ENCODE results near the gene CNTNAP5.

CNTNAP5 gene

GRCh38 chr2:124570872-124571271 is 545.8 kb downstream of the CNTNAP5 start:
- no peak for DNase-seq

DNA sequence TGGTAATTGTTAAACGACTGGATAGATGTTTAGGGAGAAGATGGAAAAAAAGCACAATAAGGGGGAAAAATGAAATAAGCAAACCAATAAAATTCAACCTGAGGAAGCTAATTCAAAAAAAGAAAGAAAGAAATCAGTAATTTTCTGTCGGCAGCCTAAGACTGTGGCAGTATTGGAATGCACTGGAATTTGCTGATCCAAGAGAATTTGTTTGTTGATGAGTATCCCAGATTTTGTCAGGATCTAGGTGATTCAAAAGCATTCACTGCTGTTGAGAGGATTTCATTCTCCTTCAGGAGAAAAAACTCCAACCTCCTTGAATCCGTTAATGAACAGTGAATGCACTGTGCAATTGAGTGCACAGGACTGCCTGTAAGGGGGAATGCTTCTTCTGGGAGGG is 546.7 kb downstream of the CNTNAP5 start:
- DNase-seq = no peak

GRCh38 chr2:124572934-124573634 is 548.0 kb downstream of the CNTNAP5 start:
- DNase-seq = no peak

- DNase-seq = no peak
Observed at GRCh38 chr2:124575497-124575896, 550.4 kb downstream of the CNTNAP5 start.

GRCh38 chr2:124580263-124580662 is 555.2 kb downstream of the CNTNAP5 start:
- DNase-seq = no peak

DNA sequence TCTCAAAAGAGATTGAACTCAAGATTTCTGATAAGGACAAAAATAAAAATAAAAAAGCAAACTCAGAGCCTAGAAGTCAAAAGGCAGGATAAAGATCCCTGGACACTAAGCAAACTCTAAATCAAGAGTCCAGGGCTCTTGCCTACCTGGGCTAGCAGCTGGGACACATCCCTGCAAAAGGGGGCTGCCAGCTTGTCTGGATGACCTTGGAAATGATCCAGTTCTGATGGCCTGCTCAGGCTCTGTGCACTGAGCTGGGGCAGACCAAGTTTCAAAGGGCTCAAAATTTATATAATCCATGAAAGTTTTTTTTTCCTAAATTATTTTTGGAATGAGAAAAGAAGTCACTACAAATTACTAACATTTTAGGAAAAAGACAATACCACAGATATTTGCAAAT is 557.3 kb downstream of the CNTNAP5 start:
- DNase-seq = no peak

DNA sequence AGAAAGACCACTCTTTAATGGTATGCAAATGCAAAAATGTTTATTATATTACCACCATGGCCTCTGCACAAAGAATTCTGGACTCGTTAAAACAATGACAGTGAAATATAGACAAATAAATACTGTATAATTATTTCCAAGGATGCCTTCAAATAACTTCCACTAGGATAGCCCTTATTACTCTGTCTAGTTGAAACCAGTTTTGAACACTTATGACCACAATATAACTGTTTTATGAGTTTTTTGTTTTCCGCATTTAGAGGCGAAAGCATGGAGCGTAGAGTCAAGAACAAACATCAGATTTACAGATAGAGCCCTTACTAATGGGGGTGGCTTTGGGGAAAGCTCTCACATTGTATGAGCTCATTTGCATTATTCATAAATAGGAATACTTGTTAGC is 559.5 kb downstream of the CNTNAP5 start:
- no peak for DNase-seq

GRCh38 chr2:124585277-124585676 is 560.2 kb downstream of the CNTNAP5 start:
- no peak for DNase-seq

- no peak for DNase-seq
Observed at GRCh38 chr2:124586210-124586609, 561.1 kb downstream of the CNTNAP5 start.

DNA sequence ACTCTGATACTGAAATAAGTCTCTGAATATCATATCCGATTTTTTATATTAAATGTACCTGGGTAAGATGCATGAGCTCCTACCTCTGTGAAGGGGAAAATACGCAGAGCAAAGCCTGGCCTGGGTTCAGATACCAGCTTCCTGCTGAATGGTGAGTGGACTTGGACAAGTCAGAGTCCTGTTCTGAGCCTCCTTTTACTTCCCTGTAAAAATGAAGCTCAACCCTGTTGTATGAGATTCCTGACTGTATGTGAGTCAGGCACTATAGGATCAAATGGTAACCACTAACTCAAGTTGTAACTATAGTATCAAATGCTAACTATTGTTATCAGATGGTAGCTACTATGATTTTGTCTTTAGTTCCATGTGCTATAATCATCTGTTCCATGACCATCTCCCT is 561.7 kb downstream of the CNTNAP5 start:
- DNase-seq = no peak

DNA sequence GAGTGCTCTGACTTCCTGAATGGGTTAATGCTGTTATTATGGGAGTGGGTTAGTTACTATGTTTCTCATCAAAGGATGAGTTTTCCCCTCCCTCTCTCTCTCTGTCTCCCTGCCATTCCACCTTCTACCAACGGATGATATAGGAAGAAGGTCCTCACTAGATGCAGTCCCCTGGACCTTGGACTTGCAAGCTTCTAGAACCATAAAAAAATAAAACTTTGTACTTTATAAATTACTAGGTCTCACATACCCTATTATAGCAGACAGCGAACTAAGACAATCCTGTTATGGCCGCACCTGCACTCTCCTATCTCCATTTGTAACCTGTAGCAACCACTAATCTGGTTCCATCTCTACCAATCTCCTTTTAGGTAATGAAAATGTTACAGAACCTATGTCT is 564.9 kb downstream of the CNTNAP5 start:
- no peak for DNase-seq

DNA sequence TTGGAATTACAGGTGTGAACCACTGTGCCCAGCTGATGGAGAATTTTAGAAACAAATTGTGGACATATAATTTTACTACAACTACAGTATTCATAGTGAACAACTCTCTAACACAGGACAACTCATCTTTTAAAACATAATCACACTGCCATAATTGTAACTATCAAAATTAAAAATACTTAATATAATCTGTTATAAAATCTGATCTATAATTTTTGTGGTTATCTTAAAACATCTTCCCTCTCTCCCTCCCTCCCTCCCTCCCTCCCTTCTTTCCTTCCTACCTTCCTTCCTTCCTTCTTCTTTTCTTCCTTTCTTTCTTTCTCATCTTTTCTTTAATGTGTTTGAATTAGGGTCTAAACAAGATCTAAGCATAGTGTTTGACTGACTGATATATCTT is 577.7 kb downstream of the CNTNAP5 start:
- no peak for DNase-seq

DNA sequence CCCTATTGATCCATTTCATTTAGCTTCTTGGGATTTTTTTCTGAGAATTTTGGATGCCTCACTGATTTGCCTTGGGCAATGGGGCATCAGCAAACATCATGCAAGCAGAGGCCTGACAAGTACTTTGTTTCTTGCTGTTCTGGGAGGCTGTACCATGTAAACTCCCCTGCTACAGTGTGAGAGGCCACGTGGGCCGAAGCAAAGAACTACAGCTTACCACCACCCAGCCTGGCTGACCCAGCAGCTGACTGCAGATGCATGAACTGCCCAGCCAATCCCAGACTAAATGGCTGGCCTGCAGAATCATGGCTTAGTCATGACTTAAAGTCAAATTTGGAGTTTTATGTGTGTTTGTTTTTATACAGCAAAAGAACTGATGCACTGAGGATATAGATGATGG is 579.9 kb downstream of the CNTNAP5 start:
- no peak for DNase-seq

- no peak for DNase-seq
Observed at GRCh38 chr2:124607679-124608078, 582.6 kb downstream of the CNTNAP5 start.

- DNase-seq = no peak
Observed at GRCh38 chr2:124609667-124610066, 584.6 kb downstream of the CNTNAP5 start.

- no peak for DNase-seq
Observed at GRCh38 chr2:124610141-124610540, 585.1 kb downstream of the CNTNAP5 start.

GRCh38 chr2:124610866-124611265 is 585.8 kb downstream of the CNTNAP5 start:
- no peak for DNase-seq

- no peak for DNase-seq
Observed at GRCh38 chr2:124623560-124623959, 598.5 kb downstream of the CNTNAP5 start.

GRCh38 chr2:124625561-124625960 is 600.5 kb downstream of the CNTNAP5 start:
- DNase-seq = no peak

GRCh38 chr2:124626993-124627392 is 601.9 kb downstream of the CNTNAP5 start:
- DNase-seq = no peak

DNA sequence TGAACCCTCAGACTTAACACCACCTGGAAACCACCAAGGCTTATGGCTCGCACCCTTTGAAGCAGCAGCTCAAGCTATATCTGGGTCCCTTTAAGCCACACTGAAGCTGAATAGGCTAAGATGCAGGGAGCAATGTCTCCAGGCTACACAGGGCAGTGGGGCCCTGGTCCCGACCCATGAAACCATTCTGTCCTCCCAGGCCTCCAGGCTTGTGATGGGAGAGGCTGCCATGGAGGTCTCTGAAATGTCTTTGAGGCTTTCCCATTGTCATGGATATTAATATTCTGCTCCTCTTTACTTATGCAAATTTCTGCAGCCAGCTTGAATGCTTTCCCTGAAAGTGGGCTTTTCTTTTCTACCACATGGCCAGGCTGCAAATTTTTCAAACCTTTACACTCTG is 608.7 kb downstream of the CNTNAP5 start:
- no peak for DNase-seq

DNA sequence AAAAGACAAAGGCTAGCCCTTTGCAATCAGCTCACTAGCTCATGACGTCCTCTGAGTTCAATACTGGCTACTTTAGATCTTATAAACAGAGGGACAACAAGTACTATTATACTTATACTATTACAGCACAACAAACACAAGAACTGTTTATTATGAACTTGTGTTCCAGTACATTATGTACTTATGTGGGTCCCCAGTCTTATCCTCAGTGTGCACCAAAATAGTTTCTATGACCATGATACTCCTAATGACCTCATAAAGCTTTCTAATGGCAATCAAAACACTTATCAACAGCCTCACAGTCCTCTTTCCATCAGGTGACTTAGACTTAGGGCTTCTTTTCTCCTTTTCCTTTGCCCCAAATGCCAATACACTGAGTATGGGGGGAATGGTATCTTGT is 614.4 kb downstream of the CNTNAP5 start:
- DNase-seq = no peak

GRCh38 chr2:124640221-124640750 is 615.2 kb downstream of the CNTNAP5 start:
- no peak for DNase-seq

DNA sequence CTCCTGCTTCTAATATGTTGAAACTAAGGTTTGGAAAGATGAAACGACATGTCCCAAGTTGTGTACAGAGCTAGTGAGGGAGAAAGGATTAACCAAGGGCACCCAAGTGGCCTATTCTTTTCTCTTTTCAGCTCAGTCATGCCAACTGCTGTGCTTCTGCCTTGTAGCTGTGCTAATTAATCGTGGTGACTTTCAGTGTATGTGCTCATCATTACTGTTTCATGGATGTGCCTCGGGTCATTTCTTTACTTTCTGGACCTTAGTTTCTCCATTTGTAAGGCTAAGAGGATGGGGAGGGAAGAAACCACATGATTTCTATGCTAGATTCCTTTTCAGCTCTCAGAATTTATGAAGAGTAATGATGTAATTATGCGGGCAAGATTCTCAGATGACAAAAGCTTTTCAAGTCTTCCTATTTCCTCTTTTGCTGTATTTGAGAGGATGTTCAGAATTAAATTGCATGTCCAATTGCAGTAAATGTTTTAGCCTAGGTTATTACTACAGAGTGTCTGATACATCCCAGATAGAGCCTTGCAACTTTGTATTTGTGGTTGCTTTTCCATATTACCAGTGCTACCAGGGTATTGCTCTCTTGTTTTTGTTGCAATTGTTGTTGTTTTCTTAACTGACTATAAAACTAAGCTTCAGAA is 621.2 kb downstream of the CNTNAP5 start:
- DNase-seq = no peak

DNA sequence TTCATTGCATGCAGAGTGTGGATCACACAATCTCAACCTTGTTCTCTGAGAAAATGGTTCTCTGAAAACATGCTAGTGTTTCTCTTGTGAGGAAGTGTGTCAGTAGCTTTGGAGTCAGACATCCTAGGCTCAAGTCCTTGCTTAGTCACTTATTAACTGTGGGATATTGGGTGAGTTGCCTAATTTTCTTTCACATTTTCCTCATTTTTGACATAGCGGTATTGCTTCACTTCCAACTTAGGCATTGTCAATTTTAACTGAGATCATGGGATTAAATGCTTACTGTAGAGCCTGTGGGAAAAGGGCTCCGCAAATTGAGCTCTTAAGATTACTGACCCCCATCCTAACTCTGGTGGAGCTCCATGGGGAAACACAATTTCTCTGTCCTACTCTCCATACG is 622.2 kb downstream of the CNTNAP5 start:
- no peak for DNase-seq

Measured in activated CD4-positive, alpha-beta T cell treated with anti-CD3 and anti-CD28 coated beads for 48 hours (primary cell).